AG04449 (cell line): Measurements from ENCODE around the gene SPEM2.

Experiments used
- CTCF ChIA-PET: fragments of 350-600 bp; formaldehyde crosslinking; extraction: SDS; loops from one replicate; lab custom pipeline; 2021; ENCODE audit warnings: antibody characterized with exemption; lab: Yijun Ruan, JAX
- POLR2A ChIA-PET: fragments of 400-600, 350-600 bp; formaldehyde crosslinking; extraction: SDS; loops from one replicate; lab custom pipeline; 2020; ENCODE audit warnings: antibody characterized with exemption, inconsistent platforms; lab: Yijun Ruan, JAX
- DNase-seq: peaks from one replicate; pipeline ENCODE4 v3.0.0-alpha.2; 2010; ENCODE audit warnings: low read depth, low spot score
- H3K4me3 ChIP-seq: 2 replicates; pipeline ENCODE4 v1.5.1; 2011; ENCODE audit warnings: low read depth, mild to moderate bottlenecking, control low read depth, low read length
- TF ChIP-seq, protein P1 (sequence below): IDR thresholded peaks from one replicate; pipeline ENCODE4 v1.5.1; 2011; ENCODE audit warnings: mild to moderate bottlenecking, moderate library complexity, low read length, control low read depth, inconsistent platforms; ENCODE audit not compliant: insufficient read depth; ENCODE audit errors: missing control alignments

SPEM2 gene

DNA sequence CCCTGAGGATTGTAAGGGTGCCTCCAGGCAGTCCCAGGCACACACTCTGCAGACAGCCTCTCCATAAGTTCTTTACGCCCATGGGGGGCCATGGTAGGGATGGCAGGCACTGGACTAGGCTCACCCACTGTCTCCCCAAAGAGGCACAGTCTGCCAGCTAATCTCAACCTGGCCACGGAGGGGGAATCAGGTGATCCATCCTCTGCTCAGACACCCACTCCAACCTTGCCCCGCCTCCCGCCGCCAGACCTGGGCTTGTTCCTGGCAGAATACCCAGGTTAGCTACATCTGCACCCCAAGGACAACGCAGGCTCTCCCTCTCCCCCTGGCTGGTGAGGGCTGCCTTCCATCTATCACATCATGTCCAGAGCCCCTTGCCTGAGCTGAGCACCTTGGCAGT lies 16.6 kb upstream of the SPEM2 start:
- no peak for DNase-seq
- CTCF ChIA-PET = no interaction called here
- H3K4me3 ChIP-seq = no peak overlapping the region
- TF ChIP-seq, protein P1, sequence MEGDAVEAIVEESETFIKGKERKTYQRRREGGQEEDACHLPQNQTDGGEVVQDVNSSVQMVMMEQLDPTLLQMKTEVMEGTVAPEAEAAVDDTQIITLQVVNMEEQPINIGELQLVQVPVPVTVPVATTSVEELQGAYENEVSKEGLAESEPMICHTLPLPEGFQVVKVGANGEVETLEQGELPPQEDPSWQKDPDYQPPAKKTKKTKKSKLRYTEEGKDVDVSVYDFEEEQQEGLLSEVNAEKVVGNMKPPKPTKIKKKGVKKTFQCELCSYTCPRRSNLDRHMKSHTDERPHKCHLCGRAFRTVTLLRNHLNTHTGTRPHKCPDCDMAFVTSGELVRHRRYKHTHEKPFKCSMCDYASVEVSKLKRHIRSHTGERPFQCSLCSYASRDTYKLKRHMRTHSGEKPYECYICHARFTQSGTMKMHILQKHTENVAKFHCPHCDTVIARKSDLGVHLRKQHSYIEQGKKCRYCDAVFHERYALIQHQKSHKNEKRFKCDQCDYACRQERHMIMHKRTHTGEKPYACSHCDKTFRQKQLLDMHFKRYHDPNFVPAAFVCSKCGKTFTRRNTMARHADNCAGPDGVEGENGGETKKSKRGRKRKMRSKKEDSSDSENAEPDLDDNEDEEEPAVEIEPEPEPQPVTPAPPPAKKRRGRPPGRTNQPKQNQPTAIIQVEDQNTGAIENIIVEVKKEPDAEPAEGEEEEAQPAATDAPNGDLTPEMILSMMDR = no peak
- POLR2A ChIA-PET = no interaction called here

DNA sequence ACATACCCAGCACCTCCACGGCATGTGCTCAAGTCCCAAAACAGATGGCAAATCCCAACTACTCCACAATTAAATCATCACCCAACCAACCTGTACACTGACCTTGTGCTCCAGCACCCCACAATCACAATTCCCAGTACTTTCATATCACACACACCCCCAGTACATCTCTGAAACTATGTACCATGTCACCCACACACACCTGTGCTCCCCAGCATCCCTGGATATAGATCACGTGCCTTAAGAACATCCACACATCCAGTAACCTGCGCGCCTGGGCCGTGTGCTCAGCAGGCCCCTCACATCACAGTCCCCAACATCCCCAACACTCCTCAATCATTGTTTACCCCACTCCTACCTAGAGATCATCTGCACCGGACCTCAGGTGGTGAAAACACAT lies 15.7 kb upstream of the SPEM2 start:
- H3K4me3 ChIP-seq = no peak overlapping the region
- POLR2A ChIA-PET = no interaction called here
- TF ChIP-seq, protein P1 = no peak
- no peak for DNase-seq
- CTCF ChIA-PET = no interaction called here

DNA sequence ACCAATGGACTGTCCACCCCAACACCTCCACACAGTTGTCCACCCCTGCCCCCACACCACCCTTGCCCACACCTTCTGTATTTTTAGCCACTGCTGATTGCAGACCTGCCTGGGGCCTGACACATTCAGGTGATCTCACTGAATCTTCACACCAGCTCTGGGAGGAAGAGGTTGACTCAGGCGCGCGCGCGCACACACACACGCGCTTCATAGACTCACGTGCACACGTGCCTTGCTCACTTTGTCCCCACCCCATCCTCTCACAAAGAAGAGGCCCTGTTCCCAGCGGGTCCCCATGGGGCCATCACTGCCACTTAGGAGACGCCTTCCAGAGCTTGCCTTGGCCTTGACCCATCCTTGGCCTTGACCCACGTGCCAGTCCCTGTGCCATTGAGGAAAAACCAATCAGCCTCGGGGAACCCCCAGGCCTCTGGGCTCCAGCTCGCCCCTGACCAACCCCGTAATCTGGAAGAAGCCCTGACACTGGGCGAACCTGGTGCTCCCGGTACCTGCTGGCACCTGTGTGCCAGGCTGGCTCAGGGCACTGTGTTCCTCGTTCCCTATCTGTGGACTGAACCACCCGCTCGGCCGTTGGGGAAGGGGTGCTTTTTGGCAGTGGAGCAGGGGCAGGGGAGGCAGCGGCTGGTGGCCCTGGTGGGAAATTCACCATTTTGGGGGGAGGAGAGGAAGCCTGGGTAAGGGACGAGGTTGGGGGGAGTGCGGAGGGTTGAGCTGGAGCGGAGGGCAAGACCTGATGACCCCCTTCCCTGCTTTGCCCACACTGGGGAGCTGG lies 14.6 kb upstream of the SPEM2 start:
- ChIA-PET CTCF (interaction anchor here (0.8 kb wide), 1 partner anchor 11 kb away, joined by 3 read pairs; no protein-coding TSS in a partner anchor), POLR2A (no interaction called here)
- no peak for DNase-seq
- TF ChIP-seq, protein P1 = no peak
- no peak overlapping the region for H3K4me3 ChIP-seq

DNA sequence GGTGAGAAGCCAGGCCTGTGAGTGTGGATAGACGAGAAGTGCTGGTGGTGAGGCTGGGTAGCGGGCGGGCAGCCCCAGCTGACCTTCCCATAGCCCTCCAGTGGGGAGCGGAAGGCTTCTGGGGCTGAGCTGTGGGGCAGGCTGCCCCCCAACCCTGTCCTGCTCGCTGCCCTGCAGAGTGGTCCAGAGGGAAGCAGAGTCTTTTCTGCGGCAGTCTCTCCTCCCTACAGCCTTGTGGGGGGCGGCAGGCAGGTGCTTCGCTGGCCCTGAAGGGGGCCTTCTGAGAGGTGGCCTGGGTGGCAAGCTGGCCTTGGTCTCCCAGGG lies 14.0 kb upstream of the SPEM2 start:
- ChIA-PET POLR2A (no interaction called here), CTCF (interaction anchor here (0.6 to 0.8 kb wide), 2 partner anchors 12 to 17 kb away, joined by 3 to 4 read pairs; no protein-coding TSS in a partner anchor)
- TF ChIP-seq, protein P1 = no peak
- H3K4me3 ChIP-seq = no peak overlapping the region
- no peak for DNase-seq

DNA sequence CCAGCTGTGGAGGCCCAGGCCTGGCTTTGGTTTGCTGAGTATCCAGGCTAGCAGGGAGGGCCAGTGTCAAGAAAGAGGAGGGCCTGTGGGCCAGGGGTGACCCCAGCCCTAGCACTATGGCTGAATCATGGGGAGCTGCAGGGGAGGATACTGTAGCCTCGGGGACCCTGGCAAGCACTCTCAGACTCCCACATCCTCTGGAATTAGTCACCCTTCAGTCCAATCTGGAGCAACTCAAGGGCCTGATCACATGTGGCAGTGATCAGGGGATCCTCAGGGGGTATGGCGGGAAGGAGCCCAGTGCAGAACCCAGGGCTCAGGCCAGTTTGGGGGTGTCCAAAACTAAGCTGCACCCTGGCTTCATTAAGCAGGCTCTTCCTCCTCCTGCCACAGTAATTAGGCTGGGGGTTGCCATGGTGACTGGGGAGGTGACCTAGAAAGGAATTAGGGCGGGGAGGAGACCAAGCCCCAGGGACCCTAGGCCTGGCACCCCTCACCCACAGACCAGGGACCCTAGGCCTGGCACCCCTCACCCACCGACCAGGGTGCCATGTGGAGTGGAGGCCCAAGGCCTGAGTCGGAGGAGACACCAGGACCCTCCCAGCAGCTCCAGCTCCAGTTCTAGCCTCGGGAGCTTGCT lies 11.9 kb upstream of the SPEM2 start:
- TF ChIP-seq, protein P1 = no peak
- ChIA-PET POLR2A (interaction anchor here (1.5 to 1.9 kb wide), 2 partner anchors 9 to 23 kb away, joined by 4 to 11 read pairs; partner anchors contain the start of gene TMEM256), CTCF (interaction anchor here (0.8 to 1.9 kb wide), 6 partner anchors 9 to 147 kb away, joined by 3 to 5 read pairs (median 3); no protein-coding TSS in a partner anchor)
- no peak for DNase-seq
- no peak overlapping the region for H3K4me3 ChIP-seq

DNA sequence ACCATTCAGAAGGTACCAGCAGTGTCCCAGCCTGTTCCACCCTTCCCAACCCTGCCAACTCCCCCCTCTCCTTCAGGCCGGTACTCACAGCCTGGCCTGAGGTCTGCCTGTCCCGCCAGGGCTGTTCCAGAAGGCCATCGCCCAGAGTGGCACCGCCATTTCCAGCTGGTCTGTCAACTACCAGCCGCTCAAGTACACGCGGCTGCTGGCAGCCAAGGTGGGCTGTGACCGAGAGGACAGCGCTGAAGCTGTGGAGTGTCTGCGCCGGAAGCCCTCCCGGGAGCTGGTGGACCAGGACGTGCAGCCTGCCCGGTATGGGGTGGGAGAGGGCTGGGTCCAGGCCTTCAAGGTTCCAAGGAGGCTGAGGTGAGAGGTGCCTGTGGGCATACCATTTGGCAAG lies 10.6 kb upstream of the SPEM2 start:
- ChIA-PET CTCF (interaction anchor here (1.9 kb wide), 1 partner anchor 22 kb away, joined by 5 read pairs; no protein-coding TSS in a partner anchor), POLR2A (no interaction called here)
- DNase-seq = no peak
- TF ChIP-seq, protein P1 = no peak
- no peak overlapping the region for H3K4me3 ChIP-seq
